ENCODE results near the gene SYF2. TPM values are rescaled to one million over a fixed set of nuclear protein-coding genes. Genes with fewer than 3 reads are reported as not detected.
"Not testable (repeated sequence)": the region's sequence is repeated elsewhere in the genome, so short reads cannot be mapped to it uniquely, and the experiment has no call there.

Gene SYF2
- total and polyA plus RNA-seq, 2 of the 4 experiments (the other 2 are of a cell fraction) = 8.6 to 19.5 TPM

GRCh38 chr1:25190260-25190659, 42.0 kb downstream of the SYF2 start:
- ChIA-PET CTCF (interaction anchor here (0.8 kb wide), 1 partner anchor 13 kb away, joined by 3 read pairs; no protein-coding TSS in a partner anchor), POLR2A (ENCODE audit: unreplicated experiment) (no interaction called here)
- no peaks in the 10 kb centered on the region for H4K20me1 ChIP-seq (ENCODE audit: insufficient read depth, low read length)
- H4K5ac ChIP-seq (ENCODE audit: low read depth, low read length) = no peak overlapping the region
- in situ Hi-C loops (cut with MboI; ENCODE audit: low sequenced_read_pairs) (no loop called here), intact Hi-C loops (cut with micrococcal nuclease) (no loop called here), dilution Hi-C loops (cut with HindIII; ENCODE audit: low sequenced_read_pairs, unreplicated experiment) (no loop called here)
- DNase-seq = no peak
- no peaks in the 10 kb centered on the region for H3K79me1 ChIP-seq (ENCODE audit: low read depth in 1 of 2, low read length in 2 of 2)
- no peak overlapping the region for H3K4me2 ChIP-seq (ENCODE audit: low read depth, low read length)
- no peaks in the 10 kb centered on the region for H3K4me1 ChIP-seq (ENCODE audit: control insufficient read depth, insufficient read depth, low read length)
- H3K9me1 ChIP-seq (ENCODE audit: insufficient read depth, low read length) = no peaks in the 10 kb centered on the region
- H2AFZ ChIP-seq (replicated peaks; ENCODE audit: low read length, poor library complexity) = no peak overlapping the region
- no peak overlapping the region for H3K56ac ChIP-seq (ENCODE audit: extremely low read depth, insufficient read depth, low read length)
- no peak overlapping the region for H2BK5ac ChIP-seq (ENCODE audit: low read depth, low read length, poor library complexity, severe bottlenecking)
- no peak for ATAC-seq (ENCODE audit: low read depth)
- no peak overlapping the region for H4K8ac ChIP-seq (ENCODE audit: low read depth in 2 of 2, low read length in 2 of 2)
- H2BK15ac ChIP-seq (ENCODE audit: low read depth, low read length) = no peak overlapping the region
- no peak overlapping the region for H3K23ac ChIP-seq (ENCODE audit: low read depth, low read length)
- H3K9me3 ChIP-seq (ENCODE audit: control insufficient read depth, insufficient read depth, low read length) = no peaks in the 10 kb centered on the region
- H3K9ac ChIP-seq (ENCODE audit: low read depth, low read length) = no peak overlapping the region
- BruUV-seq (replicated peaks) = no TSS peak
- no peak overlapping the region for H2AK5ac ChIP-seq (ENCODE audit: low read depth, low read length)
- H4K91ac ChIP-seq (ENCODE audit: insufficient read depth, low read depth, low read length) = no peak overlapping the region
- no peak overlapping the region for H2AK9ac ChIP-seq (replicated peaks; ENCODE audit: low read depth, low read length, poor library complexity)
- WGBS, 2 experiments (ENCODE audit: extremely low coverage in 2 of 2, insufficient read length in 1 of 2) = no CpG with 5 or more reads among the region's 2 CpGs
- H2BK20ac ChIP-seq (ENCODE audit: low read depth, low read length) = no peak overlapping the region
- no peak overlapping the region for H3K4me3 ChIP-seq (ENCODE audit: insufficient read depth, low read depth, low read length)
- H3K18ac ChIP-seq (ENCODE audit: low read depth, low read length) = no peak overlapping the region
- H2BK120ac ChIP-seq (ENCODE audit: low read depth, low read length) = no peak overlapping the region
- H3K27me3 ChIP-seq (ENCODE audit: control insufficient read depth, insufficient read depth, low read length) = peaks cover 47% of the 10 kb centered on the region
- no peak overlapping the region for H3K4ac ChIP-seq (ENCODE audit: low read depth, low read length)
- H3K14ac ChIP-seq (replicated peaks; ENCODE audit: low read depth, low read length) = no peak overlapping the region
- TF ChIP-seq SMC3 (IDR thresholded peaks at IDR 0.05; ENCODE audit: low read depth, low read length) (no peak), MXI1 (IDR thresholded peaks at IDR 0.05; ENCODE audit: borderline replicate concordance, low read depth, low read length) (no peak), BHLHE40 (IDR thresholded peaks at IDR 0.05; ENCODE audit: low read depth, low read length) (no peak), ELK1 (IDR thresholded peaks at IDR 0.05; ENCODE audit: borderline replicate concordance, low read depth, low read length) (no peak), FOS (IDR thresholded peaks at IDR 0.05; ENCODE audit: low read depth, low read length) (no peak), RFX5 (IDR thresholded peaks at IDR 0.05; ENCODE audit: low read depth, low read length) (no peak), CEBPB (IDR thresholded peaks at IDR 0.05; ENCODE audit: low read depth, low read length) (no peak), CHD1 (IDR thresholded peaks at IDR 0.05; ENCODE audit: low read depth, low read length) (no peak)
- no peak overlapping the region for H3K27ac ChIP-seq (ENCODE audit: insufficient read depth, low read length)
- H3K36me3 ChIP-seq (ENCODE audit: control insufficient read depth, insufficient read depth, low read length) = no peaks in the 10 kb centered on the region

GRCh38 chr1:25187904-25188303, 44.4 kb downstream of the SYF2 start:
- H2BK20ac ChIP-seq (ENCODE audit: low read depth, low read length); H3K18ac ChIP-seq (ENCODE audit: low read depth, low read length); H3K9me1 ChIP-seq (ENCODE audit: insufficient read depth, low read length); BruUV-seq (replicated peaks); DNase-seq; H3K9me3 ChIP-seq (ENCODE audit: control insufficient read depth, insufficient read depth, low read length); H3K79me1 ChIP-seq (ENCODE audit: low read depth in 1 of 2, low read length in 2 of 2); H4K20me1 ChIP-seq (ENCODE audit: insufficient read depth, low read length); H4K8ac ChIP-seq (ENCODE audit: low read depth in 2 of 2, low read length in 2 of 2); POLR2A ChIA-PET (ENCODE audit: unreplicated experiment); H3K36me3 ChIP-seq (ENCODE audit: control insufficient read depth, insufficient read depth, low read length); H2AK9ac ChIP-seq (replicated peaks; ENCODE audit: low read depth, low read length, poor library complexity); ATAC-seq (ENCODE audit: low read depth); H3K4ac ChIP-seq (ENCODE audit: low read depth, low read length); H3K56ac ChIP-seq (ENCODE audit: extremely low read depth, insufficient read depth, low read length); H2AK5ac ChIP-seq (ENCODE audit: low read depth, low read length); H2BK15ac ChIP-seq (ENCODE audit: low read depth, low read length); CTCF ChIA-PET; H2AFZ ChIP-seq (replicated peaks; ENCODE audit: low read length, poor library complexity); H3K23ac ChIP-seq (ENCODE audit: low read depth, low read length); H3K4me1 ChIP-seq (ENCODE audit: control insufficient read depth, insufficient read depth, low read length); H3K14ac ChIP-seq (replicated peaks; ENCODE audit: low read depth, low read length); H4K5ac ChIP-seq (ENCODE audit: low read depth, low read length); H3K27ac ChIP-seq (ENCODE audit: insufficient read depth, low read length); H2BK5ac ChIP-seq (ENCODE audit: low read depth, low read length, poor library complexity, severe bottlenecking); in situ Hi-C loops (cut with MboI; ENCODE audit: low sequenced_read_pairs); H3K4me2 ChIP-seq (ENCODE audit: low read depth, low read length); H4K91ac ChIP-seq (ENCODE audit: insufficient read depth, low read depth, low read length); H3K9ac ChIP-seq (ENCODE audit: low read depth, low read length); intact Hi-C loops (cut with micrococcal nuclease); H2BK120ac ChIP-seq (ENCODE audit: low read depth, low read length); dilution Hi-C loops (cut with HindIII; ENCODE audit: low sequenced_read_pairs, unreplicated experiment); H3K4me3 ChIP-seq (ENCODE audit: insufficient read depth, low read depth, low read length): not testable (repeated sequence)
- whole genome bisulfite sequencing, 2 experiments (ENCODE audit: extremely low coverage in 2 of 2, insufficient read length in 1 of 2) = no CpG with 5 or more reads among the region's 3 CpGs
- H3K27me3 ChIP-seq (ENCODE audit: control insufficient read depth, insufficient read depth, low read length) = peaks cover 38% of the 10 kb centered on the region
